GM23338 (cell line): ENCODE results near the gene TRH. TPM values are rescaled to one million over a fixed set of nuclear protein-coding genes. Genes with fewer than 3 reads are reported as not detected.

Experiments used
- ATAC-seq: fragments of 200-7000 bp; cut with Tn5 transposase; 3 replicates; pipeline ENCODE4 v1.9.1; 2020
- DNase-seq: peaks from one replicate; pipeline ENCODE4 v3.0.0-alpha.2; 2015; ENCODE audit warnings: low spot score
- H2AFZ ChIP-seq: fragments of 200-600 bp; sonication (generic); 2 replicates; pipeline ENCODE4 v1.8.0; 2016; ENCODE audit warnings: antibody characterized with exemption, mild to moderate bottlenecking, moderate library complexity
- H3F3A ChIP-seq: fragments of 200-600 bp; sonication (generic); replicated peaks from 2 replicates; pipeline ENCODE4 v1.8.0; 2017; ENCODE audit warnings: antibody characterized with exemption, mixed run types, low read depth
- H3K27ac ChIP-seq: fragments of 200-600 bp; sonication (generic); 2 replicates; pipeline ENCODE4 v1.6.1; 2016; ENCODE audit warnings: low read depth
- H3K27me3 ChIP-seq: fragments of 200-600 bp; sonication (generic); 2 replicates; pipeline ENCODE4 v1.8.0; 2016; ENCODE audit warnings: mild to moderate bottlenecking, mixed run types, moderate library complexity; ENCODE audit not compliant: insufficient read depth
- H3K36me3 ChIP-seq: fragments of 200-600 bp; sonication (generic); 2 replicates; pipeline ENCODE4 v1.8.0; 2016; ENCODE audit warnings: mild to moderate bottlenecking; ENCODE audit not compliant: insufficient read depth
- H3K4me1 ChIP-seq: fragments of 200-600 bp; sonication (generic); 2 replicates; pipeline ENCODE4 v1.8.0; 2016; ENCODE audit warnings: mild to moderate bottlenecking, moderate library complexity; ENCODE audit not compliant: insufficient read depth
- H3K4me2 ChIP-seq: fragments of 200-600 bp; sonication (generic); 2 replicates; pipeline ENCODE4 v1.7.1; 2017; ENCODE audit warnings: mixed run types
- H3K4me3 ChIP-seq: fragments of 200-600 bp; sonication (generic); 2 replicates; pipeline ENCODE4 v1.6.1; 2016; ENCODE audit warnings: mixed run types
- H3K79me2 ChIP-seq: fragments of 200-600 bp; sonication (generic); replicated peaks from 2 replicates; pipeline ENCODE4 v1.8.0; 2017; ENCODE audit warnings: mild to moderate bottlenecking; ENCODE audit not compliant: insufficient read depth
- H3K9me2 ChIP-seq: fragments of 200-600 bp; sonication (generic); 2 replicates; pipeline ENCODE4 v1.8.0; 2017; ENCODE audit not compliant: insufficient read depth
- H4K20me1 ChIP-seq: fragments of 200-600 bp; sonication (generic); replicated peaks from 2 replicates; pipeline ENCODE4 v1.8.0; 2017; ENCODE audit warnings: mild to moderate bottlenecking; ENCODE audit not compliant: insufficient read depth
- H3K27ac Mint-ChIP-seq: 2 replicates; pipeline ENCODE4 v1.8.0; 2020; ENCODE audit warnings: inconsistent platforms, mild to moderate bottlenecking, moderate library complexity, mixed read lengths
- H3K27me3 Mint-ChIP-seq: 3 replicates; pipeline ENCODE4 v1.8.0; 2022; ENCODE audit warnings: low read depth, mild to moderate bottlenecking, moderate library complexity, mixed read lengths, inconsistent platforms; ENCODE audit not compliant: insufficient read depth, poor library complexity
- H3K36me3 Mint-ChIP-seq: 3 replicates; pipeline ENCODE4 v1.8.0; 2021; ENCODE audit warnings: low read depth, mild to moderate bottlenecking, inconsistent platforms, moderate library complexity, mixed read lengths
- H3K4me1 Mint-ChIP-seq: 3 replicates; pipeline ENCODE4 v1.8.0; 2020; ENCODE audit warnings: mild to moderate bottlenecking, inconsistent platforms, mixed read lengths
- H3K4me3 Mint-ChIP-seq: 3 replicates; pipeline ENCODE4 v1.8.0; 2021; ENCODE audit warnings: moderate library complexity, mild to moderate bottlenecking, inconsistent platforms, mixed read lengths
- H3K9me3 Mint-ChIP-seq: 3 replicates; pipeline ENCODE4 v1.8.0; 2020; ENCODE audit warnings: moderate library complexity, mild to moderate bottlenecking, inconsistent platforms, mixed read lengths
- CREB1 ChIP-seq: fragments of 250-450 bp; sonication (Bioruptor Pico); IDR thresholded peaks from 2 replicates; pipeline ENCODE4 v1.5.0; 2020; ENCODE audit warnings: low read depth, mild to moderate bottlenecking, moderate library complexity
- EZH2 ChIP-seq: fragments of 200-600 bp; sonication (generic); IDR thresholded peaks from one replicate; pipeline ENCODE4 v1.8.0; 2017; ENCODE audit warnings: antibody characterized with exemption, mild to moderate bottlenecking, low read depth; ENCODE audit not compliant: unreplicated experiment
- EZH2phosphoT487 ChIP-seq: fragments of 200-600 bp; sonication (generic); IDR thresholded peaks from one replicate; pipeline ENCODE4 v1.8.1; 2018; ENCODE audit warnings: antibody characterized with exemption; ENCODE audit not compliant: unreplicated experiment
- STAT1 ChIP-seq: IDR thresholded peaks from one replicate; pipeline ENCODE4 v1.6.1; 2016; ENCODE audit warnings: antibody characterized with exemption; ENCODE audit not compliant: unreplicated experiment
- ZNF331 ChIP-seq: fragments of 250-450 bp; sonication (Bioruptor Pico); IDR thresholded peaks from 2 replicates; pipeline ENCODE4 v1.5.0; 2020; ENCODE audit warnings: low read depth, mild to moderate bottlenecking, moderate library complexity
- polyA plus RNA-seq: library from polyadenylated mRNA; unstranded; fragments of >200 nt; fragmentation: Nextera tagmentation; extraction: Ambion mirVana; gene quantifications from 2 replicates; pipeline ENCODE4 v1.2.1, GENCODE V29; 2016
- total RNA-seq: library from RNA; depleted of rRNA; stranded (reverse); fragments of >200 nt; shearing (Covaris generic); gene quantifications from 2 replicates; pipeline ENCODE4 v1.2.3, GENCODE V29; 2014
- TF ChIP-seq, protein P1 (sequence below), 2 experiments: fragments of 200-600 bp in 1 of 2; sonication (generic) in 1 of 2; conservative IDR thresholded peaks; 2 replicates each; pipeline versions ENCODE4 v1.5.1 to v1.6.1; 2016 to 2017; ENCODE audit warnings: antibody characterized with exemption in 2 of 2, low read depth in 2 of 2, mild to moderate bottlenecking in 2 of 2, moderate library complexity in 1 of 2

TRH gene
- total and polyA plus RNA-seq, 2 experiments from 2014 or later, result 0.28 TPM; not detected in 1

DNA sequence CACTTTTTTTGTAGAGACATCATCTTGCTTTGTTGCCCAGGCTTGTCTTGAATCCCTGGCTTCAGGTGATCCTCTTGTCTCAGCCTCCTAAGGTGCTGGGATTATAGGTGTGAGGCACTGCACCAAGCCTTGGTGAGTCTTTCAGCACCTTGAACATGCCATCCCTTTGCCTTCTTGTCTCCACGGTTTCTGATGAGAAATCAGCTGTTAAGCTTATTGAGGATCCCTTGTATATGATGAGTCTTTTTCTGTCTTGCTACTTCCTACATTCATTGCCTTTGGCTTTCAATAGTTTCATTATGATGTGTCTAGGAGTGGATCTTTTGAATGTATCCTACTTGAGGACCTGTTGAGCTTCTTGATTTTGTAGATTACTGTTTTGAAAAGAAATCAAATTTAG lies 45.1 kb upstream of the TRH start:
- H3K9me2 ChIP-seq, result no peaks in the 10 kb centered on the region
- TF ChIP-seq, protein P1, sequence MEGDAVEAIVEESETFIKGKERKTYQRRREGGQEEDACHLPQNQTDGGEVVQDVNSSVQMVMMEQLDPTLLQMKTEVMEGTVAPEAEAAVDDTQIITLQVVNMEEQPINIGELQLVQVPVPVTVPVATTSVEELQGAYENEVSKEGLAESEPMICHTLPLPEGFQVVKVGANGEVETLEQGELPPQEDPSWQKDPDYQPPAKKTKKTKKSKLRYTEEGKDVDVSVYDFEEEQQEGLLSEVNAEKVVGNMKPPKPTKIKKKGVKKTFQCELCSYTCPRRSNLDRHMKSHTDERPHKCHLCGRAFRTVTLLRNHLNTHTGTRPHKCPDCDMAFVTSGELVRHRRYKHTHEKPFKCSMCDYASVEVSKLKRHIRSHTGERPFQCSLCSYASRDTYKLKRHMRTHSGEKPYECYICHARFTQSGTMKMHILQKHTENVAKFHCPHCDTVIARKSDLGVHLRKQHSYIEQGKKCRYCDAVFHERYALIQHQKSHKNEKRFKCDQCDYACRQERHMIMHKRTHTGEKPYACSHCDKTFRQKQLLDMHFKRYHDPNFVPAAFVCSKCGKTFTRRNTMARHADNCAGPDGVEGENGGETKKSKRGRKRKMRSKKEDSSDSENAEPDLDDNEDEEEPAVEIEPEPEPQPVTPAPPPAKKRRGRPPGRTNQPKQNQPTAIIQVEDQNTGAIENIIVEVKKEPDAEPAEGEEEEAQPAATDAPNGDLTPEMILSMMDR (conservative IDR thresholded peaks at IDR 0.05; ENCODE audit: low read depth in 2 of 2), result no peak
- TF ChIP-seq STAT1 (no peak), ZNF331 (CRISPR knock-in tag) (no peak), EZH2phosphoT487 (no peak), CREB1 (CRISPR knock-in tag) (no peak)
- H3K79me2 ChIP-seq, result no peaks in the 10 kb centered on the region

DNA sequence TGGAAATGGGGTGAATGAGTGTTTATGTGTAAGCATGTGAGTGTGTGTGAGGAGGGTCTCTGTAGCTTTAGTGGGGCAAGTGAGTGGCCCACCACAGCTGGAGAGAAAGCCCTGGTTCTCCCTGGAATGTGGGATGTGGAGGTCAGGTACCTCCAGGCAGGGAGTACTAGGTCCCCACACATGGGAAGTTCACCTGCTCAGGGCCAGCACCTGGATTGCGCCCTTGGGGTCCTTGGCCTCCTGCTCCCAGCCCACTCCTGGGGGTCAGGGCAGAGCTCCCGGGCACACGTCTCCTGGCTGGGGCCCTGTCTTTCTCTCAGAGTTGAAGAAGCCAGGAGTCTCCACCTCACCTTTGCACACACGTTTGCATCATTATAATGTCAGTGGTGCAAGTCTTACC lies 41.0 kb upstream of the TRH start:
- no peak overlapping the region for H3K27ac ChIP-seq
- no peak for ATAC-seq
- H3K36me3 ChIP-seq, result no peaks in the 10 kb centered on the region
- no peak for TF ChIP-seq EZH2phosphoT487
- H3K9me2 ChIP-seq, result no peaks in the 10 kb centered on the region
- H3F3A ChIP-seq, result no peaks in the 10 kb centered on the region
- H3K36me3 Mint-ChIP-seq, result peaks cover 9% of the 10 kb centered on the region; the same call in 1 of the 3 replicates
- no peak overlapping the region for H3K4me3 ChIP-seq
- no peak overlapping the region for H3K4me3 Mint-ChIP-seq
- H3K4me2 ChIP-seq, result no peak overlapping the region
- no peaks in the 10 kb centered on the region for H3K79me2 ChIP-seq
- H3K4me1 ChIP-seq, result 0 out of 2 replicates have a peak, but pooled peaks cover 9% of the 10 kb centered on the region
- no peaks in the 10 kb centered on the region for H4K20me1 ChIP-seq
- no peak for DNase-seq
- H3K9me3 Mint-ChIP-seq, result peaks cover 14% of the 10 kb centered on the region
- H3K27me3 ChIP-seq, result no peaks in the 10 kb centered on the region
- peaks cover 10% of the 10 kb centered on the region; the same call in 2 of the 3 replicates for H3K4me1 Mint-ChIP-seq
- no peak overlapping the region for H3K27ac Mint-ChIP-seq
- no peak overlapping the region for H2AFZ ChIP-seq
- no peaks in the 10 kb centered on the region for H3K27me3 Mint-ChIP-seq

More for the DNA sequence above, 45.1 kb upstream of the TRH start:
- H3K36me3 ChIP-seq, result no peaks in the 10 kb centered on the region
- no peak overlapping the region for H3K4me3 ChIP-seq
- H3K27ac ChIP-seq, result no peak overlapping the region
- Mint-ChIP-seq H3K4me1 (no peaks in the 10 kb centered on the region), H3K9me3 (peaks cover 29% of the 10 kb centered on the region), H3K27me3 (peaks cover 2% of the 10 kb centered on the region), H3K36me3 (peaks cover 9% of the 10 kb centered on the region; the same call in 2 of the 3 replicates), H3K4me3 (no peak overlapping the region), H3K27ac (no peak overlapping the region)
- H3K4me1 ChIP-seq, result no peaks in the 10 kb centered on the region
- H3F3A ChIP-seq, result no peaks in the 10 kb centered on the region
- H3K4me2 ChIP-seq, result no peak overlapping the region
- no peaks in the 10 kb centered on the region for H3K27me3 ChIP-seq
- no peaks in the 10 kb centered on the region for H4K20me1 ChIP-seq
- no peak overlapping the region for H2AFZ ChIP-seq
- ATAC-seq (no peak), DNase-seq (no peak)

DNA sequence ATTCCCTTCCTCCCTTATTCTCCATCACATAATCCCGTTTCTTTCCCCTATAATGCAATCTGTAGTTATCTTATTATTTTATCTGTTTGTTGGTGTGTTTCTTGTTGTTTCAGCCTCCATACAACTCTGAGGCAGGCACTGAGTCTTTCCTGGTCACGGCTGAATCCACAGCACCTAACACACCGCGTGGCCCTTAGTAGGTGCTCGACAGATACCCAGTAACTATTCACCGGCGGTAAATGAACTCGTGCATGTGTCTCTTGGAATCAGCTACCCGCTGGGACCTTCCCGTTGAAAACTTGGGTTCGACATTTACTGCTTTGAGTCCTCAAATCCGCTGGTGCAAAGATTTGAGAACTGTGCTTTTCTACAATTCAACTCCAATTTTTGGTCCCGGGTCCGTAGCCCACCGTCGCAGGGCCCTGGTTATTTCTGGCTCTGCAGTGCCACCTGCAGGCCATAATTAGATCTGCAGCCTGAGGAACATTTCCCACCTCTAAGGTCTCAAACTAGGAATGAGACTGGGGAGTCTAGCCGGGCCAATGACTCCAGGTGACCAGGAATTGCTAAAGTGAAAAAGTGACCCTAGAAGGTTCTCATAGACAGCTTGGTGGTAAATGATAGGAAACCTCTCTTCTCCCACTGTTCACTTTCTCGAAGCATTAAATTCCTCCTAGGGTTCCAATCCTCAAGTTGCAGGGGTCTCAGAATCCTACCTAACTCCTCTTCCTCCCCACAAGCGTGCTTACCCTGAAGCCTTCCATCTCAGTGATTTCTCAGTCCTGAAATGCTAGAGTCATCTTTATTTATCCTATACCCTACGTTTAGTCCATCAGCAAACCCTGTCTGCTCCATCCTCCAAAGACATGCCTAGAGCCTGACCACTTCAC lies 40.0 kb upstream of the TRH start:
- Histone ChIP-seq H3K36me3 (no peaks in the 10 kb centered on the region), H3K4me2 (no peak overlapping the region), H3K79me2 (no peaks in the 10 kb centered on the region), H3F3A (no peaks in the 10 kb centered on the region), H3K27ac (no peak overlapping the region), H3K4me1 (0 out of 2 replicates have a peak, but pooled peaks cover 9% of the 10 kb centered on the region), H2AFZ (peak overlapping the region; percentile 69; the same call in 1 of the 2 replicates), H4K20me1 (no peaks in the 10 kb centered on the region), H3K4me3 (no peak overlapping the region), H3K9me2 (no peaks in the 10 kb centered on the region), H3K27me3 (no peaks in the 10 kb centered on the region)
- Mint-ChIP-seq H3K27ac (no peak overlapping the region), H3K4me1 (peaks cover 10% of the 10 kb centered on the region; the same call in 2 of the 3 replicates), H3K27me3 (peaks cover 2% of the 10 kb centered on the region), H3K4me3 (no peak overlapping the region; the same call in 2 of the 3 replicates), H3K9me3 (peaks cover 11% of the 10 kb centered on the region), H3K36me3 (peaks cover 6% of the 10 kb centered on the region; the same call in 1 of the 3 replicates)
- ATAC-seq (peak; percentile 80), DNase-seq (peak; percentile 68)
- no peak for TF ChIP-seq EZH2
- TF ChIP-seq, protein P1 (conservative IDR thresholded peaks at IDR 0.05; ENCODE audit: low read depth in 2 of 2), result peak; percentile 92 to 95
